Measurements from ENCODE around the gene APOL5.
A peak's percentile ranks its signal among the peaks of the same experiment; 100 is the strongest.

The APOL5 gene

GRCh38 chr22:35729309-35729698 lies 11.6 kb downstream of the APOL5 start:
- Mint-ChIP-seq H3K27ac (peak overlapping the region in 1 of 3 experiments; percentile 1), H3K9me3 (no peaks in the 10 kb centered on the region), H3K27me3 (ENCODE audit: low read depth) (peaks cover 6% of the 10 kb centered on the region), H3K4me3 (no peak overlapping the region), H3K36me3 (ENCODE audit: low read depth) (no peaks in the 10 kb centered on the region), H3K4me1 (peaks cover 66% of the 10 kb centered on the region)
- TF ChIP-seq CTCF (IDR thresholded peaks at IDR 0.05; ENCODE audit: unreplicated experiment in 3 of 3): no peak

- Mint-ChIP-seq H3K27ac (peak overlapping the region in 1 of 3 experiments; percentile 43), H3K9me3 (no peaks in the 10 kb centered on the region), H3K4me1 (peaks cover 67% of the 10 kb centered on the region), H3K36me3 (ENCODE audit: low read depth) (peaks cover 8% of the 10 kb centered on the region), H3K4me3 (no peak overlapping the region), H3K27me3 (ENCODE audit: low read depth) (peaks cover 6% of the 10 kb centered on the region)
- TF ChIP-seq CTCF (IDR thresholded peaks at IDR 0.05; ENCODE audit: unreplicated experiment in 3 of 3): no peak
Measured at GRCh38 chr22:35731321-35731720, 13.6 kb downstream of the APOL5 start.

GRCh38 chr22:35732116-35732515 lies 14.4 kb downstream of the APOL5 start:
- Mint-ChIP-seq H3K4me3 (no peak overlapping the region), H3K27ac (peak overlapping the region in 1 of 3 experiments; percentile 43), H3K4me1 (peaks cover 65% of the 10 kb centered on the region), H3K27me3 (ENCODE audit: low read depth) (peaks cover 6% of the 10 kb centered on the region), H3K9me3 (no peaks in the 10 kb centered on the region), H3K36me3 (ENCODE audit: low read depth) (peaks cover 16% of the 10 kb centered on the region)
- no peak for TF ChIP-seq CTCF (IDR thresholded peaks at IDR 0.05; ENCODE audit: unreplicated experiment in 3 of 3)

- H3K9me3 Mint-ChIP-seq: no peaks in the 10 kb centered on the region
- no peak overlapping the region for H3K4me3 Mint-ChIP-seq
- peaks cover 26% of the 10 kb centered on the region for H3K36me3 Mint-ChIP-seq (ENCODE audit: low read depth)
- peaks cover 63% of the 10 kb centered on the region for H3K4me1 Mint-ChIP-seq
- H3K27ac Mint-ChIP-seq: no peak overlapping the region
- no peak for TF ChIP-seq CTCF (IDR thresholded peaks at IDR 0.05; ENCODE audit: unreplicated experiment in 3 of 3)
- H3K27me3 Mint-ChIP-seq (ENCODE audit: low read depth): peaks cover 6% of the 10 kb centered on the region
Measured at GRCh38 chr22:35733036-35733435, 15.4 kb downstream of the APOL5 start.

- Mint-ChIP-seq H3K27ac (peak overlapping the region; percentile 50 to 75 (median 74)), H3K27me3 (ENCODE audit: low read depth) (peaks cover 6% of the 10 kb centered on the region), H3K36me3 (ENCODE audit: low read depth) (peaks cover 35% of the 10 kb centered on the region), H3K9me3 (no peaks in the 10 kb centered on the region), H3K4me1 (peaks cover 63% of the 10 kb centered on the region), H3K4me3 (no peak overlapping the region)
- TF ChIP-seq CTCF (IDR thresholded peaks at IDR 0.05; ENCODE audit: unreplicated experiment in 3 of 3): no peak
Measured at GRCh38 chr22:35733791-35734516, 16.3 kb downstream of the APOL5 start.

- Mint-ChIP-seq H3K36me3 (ENCODE audit: low read depth) (peaks cover 40% of the 10 kb centered on the region), H3K27ac (peak overlapping the region in 2 of 3 experiments; percentile 50 to 75)
- TF ChIP-seq CTCF (IDR thresholded peaks at IDR 0.05; ENCODE audit: unreplicated experiment in 3 of 3): no peak
Measured at GRCh38 chr22:35734517-35734827, 16.8 kb downstream of the APOL5 start.

More at GRCh38 chr22:35734517-35734827, 16.8 kb downstream of the APOL5 start:
- Mint-ChIP-seq H3K4me1 (peaks cover 63% of the 10 kb centered on the region), H3K4me3 (no peak overlapping the region), H3K9me3 (no peaks in the 10 kb centered on the region), H3K27me3 (ENCODE audit: low read depth) (peaks cover 6% of the 10 kb centered on the region)
